Adrenal gland (tissue), 5 donors: Measurements from ENCODE around the gene DLG2.

ENCODE experiments used
- CTCF ChIP-seq, 6 experiments: fragments of 450-650 bp in 4 of 6; fragments of 200-600 bp in 2 of 6; sonication (generic) in 1 of 6; IDR thresholded peaks; 1 replicate in 5 of 6; 2 replicates in 1 of 6; pipeline versions ENCODE4 v1.5.1 to v1.8.0; 2016 to 2021; ENCODE audit warnings: antibody characterized with exemption in 6 of 6, mild to moderate bottlenecking in 2 of 6, moderate library complexity in 1 of 6
- POLR2A ChIP-seq, 2 donors: fragments of 450-650 bp; IDR thresholded peaks; one replicate each; pipeline ENCODE4 v1.6.1; 2017; ENCODE audit warnings: antibody characterized with exemption in 2 of 2, mild to moderate bottlenecking in 2 of 2, moderate library complexity in 1 of 2
- donor health status: DM: no; HTN: no; CAD: no.

- TF ChIP-seq CTCF (IDR thresholded peaks at IDR 0.05), result no peak
- TF ChIP-seq POLR2A (IDR thresholded peaks at IDR 0.05), result no peak
Measured at GRCh38 chr11:84381666-84382065, 1245.5 kb downstream of the DLG2 start.
